Left ventricle myocardium superior (tissue), 1 donor: ENCODE data around the gene LRRC38. TPM values are rescaled to one million over a fixed set of nuclear protein-coding genes. Genes with fewer than 3 reads are reported as not detected.
"Not testable (repeated sequence)": the region's sequence is repeated elsewhere in the genome, so short reads cannot be mapped to it uniquely, and the experiment has no call there.

ENCODE experiments used
- ATAC-seq: fragments of 200-7000 bp; cut with Tn5 transposase; one replicate; pipeline ENCODE4 v1.9.1; 2020; ENCODE audit warnings: mild to moderate bottlenecking, moderate library complexity
- DNase-seq: peaks from one replicate; pipeline ENCODE4 v3.0.0-alpha.2; 2020
- intact Hi-C: fragments of 100-400 bp; cut with micrococcal nuclease; formaldehyde crosslinking; loops from one replicate; pipeline ENCODE4 v1.11.0; 2022
- long read RNA-seq: library from polyadenylated mRNA; unstranded; transcript quantifications from one replicate; pipeline ENCODE4 v2.0.0, GENCODE V29; 2021
- total RNA-seq: library from RNA; stranded (reverse); fragmentation: NEBNext Ultra II Directional; extraction: Animal tissue kit (Norgen Biotek cat#: 25700); gene quantifications from one replicate; pipeline ENCODE4 v1.2.1, GENCODE V29; 2021
- donor health status: DM: no; HTN: yes; CAD: no; lungs with severe emphysema.

LRRC38 gene
- total RNA-seq: 0.15 TPM
- long read RNA-seq, partial matches to known transcripts: 0 of 1 reads
- long read RNA-seq, other reads (novel, unspliced or antisense): 0 of 1 reads

GRCh38 chr1:13513895-13514546 lies at the start of gene LRRC38:
Gene LRRC38, minus strand, starts transcription at chr1:13514003. Its CDS starts 410 bp downstream, at chr1:13513593.
- peak; percentile 46 for DNase-seq
- intact Hi-C loops: no loop called here
- ATAC-seq: peak; percentile 61

- ATAC-seq, intact Hi-C loops, DNase-seq: not testable (repeated sequence)
Observed at GRCh38 chr1:13562981-13563380, 49.2 kb upstream of the LRRC38 start.

- no peak for DNase-seq
- intact Hi-C loops: no loop called here
- ATAC-seq: no peak
Observed at GRCh38 chr1:13560541-13560940, 46.7 kb upstream of the LRRC38 start.

- intact Hi-C loops: no loop called here
- no peak for ATAC-seq
- no peak for DNase-seq
Observed at GRCh38 chr1:13556224-13556764, 42.5 kb upstream of the LRRC38 start.

GRCh38 chr1:13554798-13555197 lies 41.0 kb upstream of the LRRC38 start:
- ATAC-seq: no peak
- DNase-seq: no peak

GRCh38 chr1:13550663-13551062 lies 36.9 kb upstream of the LRRC38 start:
- ATAC-seq (no peak), DNase-seq (no peak)
- intact Hi-C loops: no loop called here

More at GRCh38 chr1:13554798-13555197, 41.0 kb upstream of the LRRC38 start:
- intact Hi-C loops: no loop called here

GRCh38 chr1:13549521-13549920 lies 35.7 kb upstream of the LRRC38 start:
- no peak for ATAC-seq
- intact Hi-C loops: no loop called here

GRCh38 chr1:13549021-13549420 lies 35.2 kb upstream of the LRRC38 start:
- DNase-seq: no peak
- ATAC-seq: no peak
- intact Hi-C loops: no loop called here

More at GRCh38 chr1:13549521-13549920, 35.7 kb upstream of the LRRC38 start:
- DNase-seq: no peak

GRCh38 chr1:13548281-13548680 lies 34.5 kb upstream of the LRRC38 start:
- intact Hi-C loops: no loop called here
- no peak for DNase-seq
- ATAC-seq: no peak

GRCh38 chr1:13546791-13547190 lies 33.0 kb upstream of the LRRC38 start:
- no peak for DNase-seq
- intact Hi-C loops: no loop called here

GRCh38 chr1:13544221-13544556 lies 30.4 kb upstream of the LRRC38 start:
- DNase-seq: no peak
- no peak for ATAC-seq
- intact Hi-C loops: no loop called here

More at GRCh38 chr1:13546791-13547190, 33.0 kb upstream of the LRRC38 start:
- no peak for ATAC-seq

- ATAC-seq (peak; percentile 78), DNase-seq (peak; percentile 79)
- intact Hi-C loops: no loop called here
Observed at GRCh38 chr1:13543451-13544220, 29.8 kb upstream of the LRRC38 start.

GRCh38 chr1:13541435-13542215 lies 27.8 kb upstream of the LRRC38 start:
- intact Hi-C loops: no loop called here
- no peak for DNase-seq
- no peak for ATAC-seq

GRCh38 chr1:13540866-13541265 lies 27.1 kb upstream of the LRRC38 start:
- ATAC-seq (peak; percentile 82), DNase-seq (peak; percentile 72)
- intact Hi-C loops: no loop called here

GRCh38 chr1:13539683-13540082 lies 25.9 kb upstream of the LRRC38 start:
- no peak for DNase-seq
- ATAC-seq: no peak
- intact Hi-C loops: no loop called here

GRCh38 chr1:13538832-13539231 lies 25.0 kb upstream of the LRRC38 start:
- no peak for DNase-seq
- intact Hi-C loops: no loop called here
- ATAC-seq: no peak

- DNase-seq (no peak), ATAC-seq (no peak)
- intact Hi-C loops: no loop called here
Observed at GRCh38 chr1:13536571-13536970, 22.8 kb upstream of the LRRC38 start.

GRCh38 chr1:13535227-13535626 lies 21.4 kb upstream of the LRRC38 start:
- DNase-seq (peak; percentile 67), ATAC-seq (peak; percentile 97)
- intact Hi-C loops: no loop called here

GRCh38 chr1:13528320-13528719 lies 14.5 kb upstream of the LRRC38 start:
- ATAC-seq (peak; percentile 79), DNase-seq (no peak)
- intact Hi-C loops: no loop called here
